MM.1S (cell line): ENCODE data around the gene TSHZ2.

ENCODE experiments used
- CTCF ChIP-seq: fragments of 300-600 bp; sonication (generic); IDR thresholded peaks from 2 replicates; pipeline ENCODE4 v1.5.1; 2016; ENCODE audit warnings: antibody characterized with exemption, low read length, mixed read lengths
- EZH2 ChIP-seq: fragments of 300-600 bp; sonication (generic); optimal IDR thresholded peaks from 2 replicates; pipeline ENCODE3; 2017; ENCODE audit warnings: low read depth, mild to moderate bottlenecking, antibody characterized with exemption, low read length, mixed read lengths

GRCh38 chr20:53161473-53161872, 189.3 kb downstream of the TSHZ2 start:
- TF ChIP-seq CTCF (no peak), EZH2 (no peak)
